GM23248 (cell line): ENCODE measurements around the gene CES2. TPM values are rescaled to one million over a fixed set of nuclear protein-coding genes. Genes with fewer than 3 reads are reported as not detected.

ENCODE experiments used
- DNase-seq: peaks from one replicate; pipeline ENCODE4 v3.0.0-alpha.2; 2015
- H2AFZ ChIP-seq: fragments of 200-600 bp; sonication (generic); 2 replicates; pipeline ENCODE4 v1.6.1; 2016; ENCODE audit warnings: antibody characterized with exemption
- H3F3A ChIP-seq: fragments of 200-600 bp; sonication (generic); 2 replicates; pipeline ENCODE4 v1.6.1; 2016; ENCODE audit warnings: mild to moderate bottlenecking, antibody characterized with exemption, mixed run types; ENCODE audit not compliant: insufficient read depth
- H3K27ac ChIP-seq: fragments of 200-600 bp; sonication (generic); 2 replicates; pipeline ENCODE4 v1.5.1; 2016; ENCODE audit warnings: mild to moderate bottlenecking
- H3K27me3 ChIP-seq: fragments of 200-600 bp; sonication (generic); replicated peaks from 2 replicates; pipeline ENCODE4 v1.6.1; 2016; ENCODE audit warnings: mild to moderate bottlenecking; ENCODE audit not compliant: insufficient read depth
- H3K36me3 ChIP-seq: fragments of 200-600 bp; sonication (generic); 2 replicates; pipeline ENCODE4 v1.6.1; 2016; ENCODE audit warnings: low read depth, mild to moderate bottlenecking
- H3K4me1 ChIP-seq: fragments of 200-600 bp; sonication (generic); 2 replicates; pipeline ENCODE4 v1.6.1; 2016; ENCODE audit warnings: mild to moderate bottlenecking; ENCODE audit not compliant: insufficient read depth
- H3K4me2 ChIP-seq: fragments of 200-600 bp; sonication (generic); one replicate; pipeline ENCODE4 v1.6.1; 2016; ENCODE audit warnings: mild to moderate bottlenecking; ENCODE audit not compliant: unreplicated experiment
- H3K4me3 ChIP-seq: fragments of 200-600 bp; sonication (generic); 2 replicates; pipeline ENCODE4 v1.5.1; 2016; ENCODE audit warnings: mild to moderate bottlenecking
- H3K79me2 ChIP-seq: fragments of 200-600 bp; sonication (generic); 2 replicates; pipeline ENCODE4 v1.6.1; 2016; ENCODE audit warnings: mild to moderate bottlenecking; ENCODE audit not compliant: insufficient read depth
- H3K9ac ChIP-seq: fragments of 200-600 bp; sonication (generic); 2 replicates; pipeline ENCODE4 v1.6.1; 2016; ENCODE audit warnings: mild to moderate bottlenecking
- H3K9me2 ChIP-seq: fragments of 200-600 bp; sonication (generic); 2 replicates; pipeline ENCODE4 v1.6.1; 2016; ENCODE audit warnings: mixed run types, mild to moderate bottlenecking, moderate library complexity; ENCODE audit not compliant: insufficient read depth
- H3K9me3 ChIP-seq: fragments of 200-600 bp; sonication (generic); one replicate; pipeline ENCODE4 v1.6.1; 2017; ENCODE audit warnings: low read depth
- H4K20me1 ChIP-seq: fragments of 200-600 bp; sonication (generic); 2 replicates; pipeline ENCODE4 v1.6.0; 2016; ENCODE audit not compliant: insufficient read depth
- EZH2 ChIP-seq: fragments of 200-600 bp; sonication (generic); IDR thresholded peaks from 2 replicates; pipeline ENCODE4 v1.6.1; 2018; ENCODE audit warnings: antibody characterized with exemption, mild to moderate bottlenecking; ENCODE audit not compliant: insufficient read depth, poor library complexity, severe bottlenecking
- EZH2phosphoT487 ChIP-seq: fragments of 200-600 bp; sonication (generic); IDR thresholded peaks from 2 replicates; pipeline ENCODE4 v1.6.1; 2018; ENCODE audit warnings: antibody characterized with exemption, moderate library complexity, mild to moderate bottlenecking, low read depth; ENCODE audit not compliant: insufficient read depth
- WGBS, 2 experiments: methylation state at CpG; one replicate each; pipeline ENCODE4 v1.1.6; 2015 to 2017; ENCODE audit warnings: low lambda C conversion rate in 2 of 2, low coverage in 1 of 2; ENCODE audit errors: missing lambda C conversion rate in 2 of 2; 5-methylcytosine and 5-hydroxymethylcytosine counted together
- in situ Hi-C: fragments of 300-500 bp; cut with MboI; formaldehyde crosslinking; loops from 2 replicates; pipeline ENCODE4 v1.15.0; 2020
- polyA plus RNA-seq: library from polyadenylated mRNA; unstranded; fragments of >200 nt; fragmentation: Nextera tagmentation; extraction: Ambion mirVana; gene quantifications from 2 replicates; pipeline ENCODE4 v1.2.1, GENCODE V29; 2016
- total RNA-seq: library from RNA; depleted of rRNA; stranded (reverse); fragments of >200 nt; shearing (Covaris generic); gene quantifications from 2 replicates; pipeline ENCODE4 v1.2.3, GENCODE V29; 2014

CES2 gene
- total and polyA plus RNA-seq, 2 experiments from 2014 or later: 32.3 to 37.6 TPM

- H3K27ac ChIP-seq: no peak overlapping the region
- H3K4me1 ChIP-seq: peaks cover 16% of the 10 kb centered on the region
- H3K79me2 ChIP-seq: peaks cover 8% of the 10 kb centered on the region; the same call in 1 of the 2 replicates
- H4K20me1 ChIP-seq: no peaks in the 10 kb centered on the region
- H3K4me2 ChIP-seq: no peak overlapping the region
- peaks cover 18% of the 10 kb centered on the region for H3F3A ChIP-seq
- in situ Hi-C loops: no loop called here
- H3K9me2 ChIP-seq: no peaks in the 10 kb centered on the region
- TF ChIP-seq EZH2 (no peak), EZH2phosphoT487 (no peak)
- H3K9ac ChIP-seq: no peak overlapping the region
- no peaks in the 10 kb centered on the region for H3K36me3 ChIP-seq
- no peaks in the 10 kb centered on the region for H3K27me3 ChIP-seq
- H3K4me3 ChIP-seq: no peak overlapping the region
- 89 to 96% methylated on average over 6 of the region's 6 CpGs for WGBS, 2 experiments
- no peak for DNase-seq
- H3K9me3 ChIP-seq: no peaks in the 10 kb centered on the region
- no peak overlapping the region for H2AFZ ChIP-seq
Measured at GRCh38 chr16:66888647-66889615, 46.4 kb upstream of the CES2 start.

- H3K9ac ChIP-seq: no peak overlapping the region
- peaks cover 16% of the 10 kb centered on the region for H3K4me1 ChIP-seq
- H3K9me3 ChIP-seq: no peaks in the 10 kb centered on the region
- H2AFZ ChIP-seq: no peak overlapping the region
- H4K20me1 ChIP-seq: no peaks in the 10 kb centered on the region
- 57 to 75% methylated on average over 2 to 4 of the region's 4 CpGs for WGBS, 2 experiments
- H3K36me3 ChIP-seq: no peaks in the 10 kb centered on the region
- no peaks in the 10 kb centered on the region for H3K27me3 ChIP-seq
- in situ Hi-C loops: no loop called here
- TF ChIP-seq EZH2phosphoT487: no peak
- TF ChIP-seq EZH2: no peak
- H3K9me2 ChIP-seq: no peaks in the 10 kb centered on the region
- peaks cover 8% of the 10 kb centered on the region; the same call in 1 of the 2 replicates for H3K79me2 ChIP-seq
- DNase-seq: no peak
- no peak overlapping the region for H3K4me2 ChIP-seq
- H3K27ac ChIP-seq: no peak overlapping the region
- H3F3A ChIP-seq: peaks cover 18% of the 10 kb centered on the region
- H3K4me3 ChIP-seq: no peak overlapping the region
Measured at GRCh38 chr16:66889622-66890021, 45.7 kb upstream of the CES2 start.

GRCh38 chr16:66890799-66891198 is 44.5 kb upstream of the CES2 start:
- H3K4me3 ChIP-seq: no peak overlapping the region
- in situ Hi-C loops: no loop called here

GRCh38 chr16:66891360-66891759 is 44.0 kb upstream of the CES2 start:
- no peaks in the 10 kb centered on the region for H4K20me1 ChIP-seq
- H3K4me1 ChIP-seq: peaks cover 11% of the 10 kb centered on the region
- no peak overlapping the region for H3K9ac ChIP-seq
- no peaks in the 10 kb centered on the region for H3K36me3 ChIP-seq
- TF ChIP-seq EZH2phosphoT487 (no peak), EZH2 (no peak)
- H3K9me2 ChIP-seq: no peaks in the 10 kb centered on the region
- in situ Hi-C loops: no loop called here
- H3K79me2 ChIP-seq: peaks cover 8% of the 10 kb centered on the region; the same call in 1 of the 2 replicates
- peaks cover 12% of the 10 kb centered on the region; the same call in 1 of the 2 replicates for H3F3A ChIP-seq
- no peak overlapping the region for H3K4me2 ChIP-seq
- no peak overlapping the region for H2AFZ ChIP-seq
- no peak overlapping the region for H3K27ac ChIP-seq
- no peaks in the 10 kb centered on the region for H3K27me3 ChIP-seq
- 83 to 87% methylated on average over 4 of the region's 4 CpGs for WGBS, 2 experiments
- no peak overlapping the region for H3K4me3 ChIP-seq
- H3K9me3 ChIP-seq: no peaks in the 10 kb centered on the region
- DNase-seq: no peak

More at GRCh38 chr16:66890799-66891198, 44.5 kb upstream of the CES2 start:
- Histone ChIP-seq H3K9ac (no peak overlapping the region), H3K9me2 (no peaks in the 10 kb centered on the region), H3K36me3 (no peaks in the 10 kb centered on the region), H3F3A (peaks cover 16% of the 10 kb centered on the region), H3K27ac (no peak overlapping the region), H2AFZ (no peak overlapping the region), H3K79me2 (peaks cover 8% of the 10 kb centered on the region; the same call in 1 of the 2 replicates), H3K4me2 (no peak overlapping the region), H3K9me3 (no peaks in the 10 kb centered on the region), H4K20me1 (no peaks in the 10 kb centered on the region), H3K4me1 (peaks cover 16% of the 10 kb centered on the region), H3K27me3 (no peaks in the 10 kb centered on the region)
- TF ChIP-seq EZH2phosphoT487 (no peak), EZH2 (no peak)
- no peak for DNase-seq
- whole genome bisulfite sequencing, 2 experiments: 96 to 97% methylated on average over 2 of the region's 2 CpGs
